Upper lobe of left lung (tissue), 6 donors: ENCODE data around the gene AKT2. TPM values are rescaled to one million over a fixed set of nuclear protein-coding genes. Genes with fewer than 3 reads are reported as not detected.

Experiments used
- ATAC-seq, 2 donors: fragments of 200-7000 bp; cut with Tn5 transposase; one replicate each; pipeline ENCODE4 v1.9.1; 2022; ENCODE audit warnings: mild to moderate bottlenecking in 2 of 2, moderate library complexity in 2 of 2; ENCODE audit not compliant: low FRiP score in 2 of 2
- DNase-seq, 2 donors: peaks; one replicate each; pipeline ENCODE4 v3.0.0-alpha.2; 2019 to 2020
- H3K27ac ChIP-seq, 4 donors: fragments of 200-600 bp; sonication (generic); one replicate each; pipeline ENCODE4 v1.5.1; 2016 to 2019
- H3K27me3 ChIP-seq, 4 donors: fragments of 200-600 bp; sonication (generic); one replicate each; pipeline ENCODE4 v1.5.1; 2017 to 2019
- H3K36me3 ChIP-seq, 4 donors: fragments of 200-600 bp; sonication (generic); one replicate each; pipeline ENCODE4 v1.5.1; 2016 to 2019
- H3K4me1 ChIP-seq, 4 donors: fragments of 200-600 bp; sonication (generic); one replicate each; pipeline ENCODE4 v1.5.1; 2018 to 2019
- H3K4me3 ChIP-seq, 4 donors: fragments of 200-600 bp; sonication (generic); one replicate each; pipeline ENCODE4 v1.5.1; 2017 to 2019; ENCODE audit warnings: mild to moderate bottlenecking in 2 of 4, moderate library complexity in 1 of 4
- H3K9me3 ChIP-seq, 4 donors: fragments of 200-600 bp; sonication (generic); one replicate each; pipeline ENCODE4 v1.5.1; 2018 to 2019
- EP300 ChIP-seq, 4 donors: sonication (generic); formaldehyde crosslinking; IDR thresholded peaks; one replicate each; pipeline ENCODE4 v1.5.1; 2017; ENCODE audit warnings: antibody characterized with exemption in 4 of 4, control low read depth in 2 of 4
- POLR2A ChIP-seq, 4 donors: fragments of 450-650 bp; IDR thresholded peaks; one replicate each; pipeline ENCODE4 v1.5.1; 2016 to 2017; ENCODE audit warnings: antibody characterized with exemption in 4 of 4, mild to moderate bottlenecking in 2 of 4
- POLR2AphosphoS5 ChIP-seq, 2 donors: sonication (generic); formaldehyde crosslinking; IDR thresholded peaks; one replicate each; pipeline ENCODE4 v1.5.1; 2017; ENCODE audit warnings: antibody characterized with exemption in 2 of 2
- WGBS, 2 donors: methylation state at CpG; one replicate each; pipeline ENCODE4 v1.1.5; 2017 to 2018; 5-methylcytosine and 5-hydroxymethylcytosine counted together
- total RNA-seq, 6 donors: library from RNA; depleted of rRNA in 4 of 6; stranded (reverse); fragments of >200 nt in 4 of 6; gene quantifications; one replicate each; pipeline versions ENCODE4 v1.1.0 to v1.2.1, GENCODE V29; 2016 to 2021
- TF ChIP-seq, protein P1 (sequence below), 6 experiments: fragments of 450-650 bp in 4 of 6; fragments of 200-600 bp in 2 of 6; sonication (generic) in 2 of 6; IDR thresholded peaks; one replicate each; pipeline ENCODE4 v1.5.1; 2016 to 2019; ENCODE audit warnings: antibody characterized with exemption in 6 of 6
- donor health status: DM: no; HTN: no; CAD: no; lungs with moderate emphysema.
- donor health status: DM: no; HTN: yes; CAD: no; lungs with severe emphysema.

Gene AKT2
- total RNA-seq, 6 donors from 2014 or later, result 59.7 to 164 (median 105) TPM

DNA sequence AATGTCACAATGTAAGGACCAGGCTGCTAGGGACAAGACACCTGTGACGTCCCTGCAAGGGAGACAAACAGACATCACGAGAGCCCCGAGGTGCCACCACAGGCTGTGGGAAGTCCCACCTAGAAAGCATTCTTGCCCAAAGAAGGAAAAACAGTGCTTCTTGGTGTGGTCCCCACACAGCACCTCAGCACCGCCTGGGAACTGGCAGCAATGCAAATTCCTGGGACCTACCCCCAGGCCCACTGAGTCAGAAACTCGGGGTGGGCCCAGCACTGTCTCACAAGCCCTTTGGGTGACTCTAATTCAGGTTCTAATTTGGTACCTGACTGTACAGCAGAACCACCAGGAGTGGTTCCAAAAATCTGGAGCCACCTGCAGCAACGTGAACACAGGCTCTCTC is 44.8 kb downstream of the AKT2 start:
- no peak for TF ChIP-seq POLR2A (IDR thresholded peaks at IDR 0.05)
- Histone ChIP-seq H3K9me3 (no peaks in the 10 kb centered on the region), H3K36me3 (peaks cover 24 to 68% (median 60%) of the 10 kb centered on the region in 4 donors), H3K27ac (no peak overlapping the region), H3K4me3 (no peak overlapping the region), H3K27me3 (no peaks in the 10 kb centered on the region), H3K4me1 (peaks cover 14 to 18% (median 16%) of the 10 kb centered on the region in 4 donors)
- DNase-seq, result no peak
- WGBS, 2 donors, result 92 to 93% methylated on average over 4 to 6 of the region's 6 CpGs
- ATAC-seq, result no peak

DNA sequence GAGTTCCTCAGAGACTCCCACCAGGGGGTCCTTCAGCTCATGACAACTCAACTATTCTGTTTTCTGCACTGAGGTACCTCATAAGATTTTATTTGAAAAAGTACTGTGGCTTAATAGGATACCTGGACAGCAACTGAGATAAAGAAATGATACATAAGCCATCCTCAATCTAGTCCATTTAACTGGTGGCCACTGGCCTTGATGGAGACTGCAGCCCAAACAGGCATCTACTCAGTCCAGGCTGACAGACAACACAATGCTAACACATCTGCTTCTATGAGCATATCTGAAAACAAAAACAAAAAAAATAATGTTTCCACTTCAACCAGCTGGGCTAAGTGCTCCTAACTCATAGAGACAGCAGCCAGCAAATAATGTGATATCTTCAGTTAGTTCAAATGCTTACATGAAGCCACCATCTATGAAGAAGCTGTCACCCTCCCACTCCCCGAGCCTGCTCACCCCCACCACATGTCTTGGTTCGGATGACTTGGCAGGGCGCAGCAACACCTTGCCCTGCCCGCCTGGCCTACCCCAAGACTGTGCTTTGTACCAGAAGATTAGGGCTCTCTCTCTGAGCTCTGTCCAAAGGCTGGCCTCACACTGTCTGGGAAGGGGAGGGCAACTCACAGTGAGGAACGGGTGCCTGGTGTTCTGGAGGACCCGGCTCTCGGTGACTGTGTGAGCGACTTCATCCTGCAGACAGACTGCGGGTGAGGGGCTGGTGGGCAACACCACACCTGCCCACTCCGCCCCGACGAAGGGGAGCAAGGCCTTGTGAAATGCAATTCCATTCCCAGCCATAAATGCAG is 45.5 kb downstream of the AKT2 start:
- Histone ChIP-seq H3K36me3 (peaks cover 25 to 75% (median 68%) of the 10 kb centered on the region in 4 donors), H3K27ac (no peak overlapping the region), H3K4me1 (peaks cover 10 to 14% (median 13%) of the 10 kb centered on the region in 4 donors), H3K4me3 (no peak overlapping the region), H3K9me3 (no peaks in the 10 kb centered on the region), H3K27me3 (no peaks in the 10 kb centered on the region)
- WGBS, 2 donors, result 94% methylated on average over 8 to 9 of the region's 12 CpGs
- ATAC-seq (no peak), DNase-seq (no peak)
- no peak for TF ChIP-seq POLR2AphosphoS5 (IDR thresholded peaks at IDR 0.05)
- TF ChIP-seq, protein P1, sequence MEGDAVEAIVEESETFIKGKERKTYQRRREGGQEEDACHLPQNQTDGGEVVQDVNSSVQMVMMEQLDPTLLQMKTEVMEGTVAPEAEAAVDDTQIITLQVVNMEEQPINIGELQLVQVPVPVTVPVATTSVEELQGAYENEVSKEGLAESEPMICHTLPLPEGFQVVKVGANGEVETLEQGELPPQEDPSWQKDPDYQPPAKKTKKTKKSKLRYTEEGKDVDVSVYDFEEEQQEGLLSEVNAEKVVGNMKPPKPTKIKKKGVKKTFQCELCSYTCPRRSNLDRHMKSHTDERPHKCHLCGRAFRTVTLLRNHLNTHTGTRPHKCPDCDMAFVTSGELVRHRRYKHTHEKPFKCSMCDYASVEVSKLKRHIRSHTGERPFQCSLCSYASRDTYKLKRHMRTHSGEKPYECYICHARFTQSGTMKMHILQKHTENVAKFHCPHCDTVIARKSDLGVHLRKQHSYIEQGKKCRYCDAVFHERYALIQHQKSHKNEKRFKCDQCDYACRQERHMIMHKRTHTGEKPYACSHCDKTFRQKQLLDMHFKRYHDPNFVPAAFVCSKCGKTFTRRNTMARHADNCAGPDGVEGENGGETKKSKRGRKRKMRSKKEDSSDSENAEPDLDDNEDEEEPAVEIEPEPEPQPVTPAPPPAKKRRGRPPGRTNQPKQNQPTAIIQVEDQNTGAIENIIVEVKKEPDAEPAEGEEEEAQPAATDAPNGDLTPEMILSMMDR (IDR thresholded peaks at IDR 0.05), result no peak
- TF ChIP-seq EP300 (IDR thresholded peaks at IDR 0.05), result no peak
- no peak for TF ChIP-seq POLR2A (IDR thresholded peaks at IDR 0.05)

DNA sequence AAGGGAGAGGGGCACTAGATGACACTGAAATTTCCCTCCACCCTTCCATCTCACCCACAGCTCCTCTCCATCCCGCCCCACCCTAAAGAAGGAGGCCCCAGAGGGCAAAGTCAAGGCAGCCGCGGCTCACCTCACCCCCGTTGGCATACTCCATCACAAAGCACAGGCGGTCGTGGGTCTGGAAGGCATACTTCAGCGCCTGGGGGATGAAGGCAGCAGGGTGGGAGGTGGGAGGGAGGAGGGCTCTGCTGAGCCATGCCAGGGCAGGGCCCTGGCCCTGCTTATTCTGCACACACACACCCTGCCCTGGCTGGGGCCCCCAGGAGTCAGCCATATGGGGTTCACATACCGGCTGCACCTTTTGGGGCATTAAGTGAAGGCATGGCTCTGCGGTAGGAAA is 46.4 kb downstream of the AKT2 start:
- peaks cover 25 to 84% (median 75%) of the 10 kb centered on the region in 4 donors for H3K36me3 ChIP-seq
- peaks cover 10 to 14% (median 13%) of the 10 kb centered on the region in 4 donors for H3K4me1 ChIP-seq
- H3K4me3 ChIP-seq, result no peak overlapping the region
- no peak for DNase-seq
- no peak for ATAC-seq
- H3K9me3 ChIP-seq, result no peaks in the 10 kb centered on the region
- H3K27me3 ChIP-seq, result no peaks in the 10 kb centered on the region
- TF ChIP-seq, protein P1 (IDR thresholded peaks at IDR 0.05), result no peak
- TF ChIP-seq POLR2A (IDR thresholded peaks at IDR 0.05) (no peak), POLR2AphosphoS5 (IDR thresholded peaks at IDR 0.05) (no peak), EP300 (IDR thresholded peaks at IDR 0.05) (no peak)
- WGBS, 2 donors, result 92 to 93% methylated on average over 8 to 9 of the region's 9 CpGs
- no peak overlapping the region for H3K27ac ChIP-seq

DNA sequence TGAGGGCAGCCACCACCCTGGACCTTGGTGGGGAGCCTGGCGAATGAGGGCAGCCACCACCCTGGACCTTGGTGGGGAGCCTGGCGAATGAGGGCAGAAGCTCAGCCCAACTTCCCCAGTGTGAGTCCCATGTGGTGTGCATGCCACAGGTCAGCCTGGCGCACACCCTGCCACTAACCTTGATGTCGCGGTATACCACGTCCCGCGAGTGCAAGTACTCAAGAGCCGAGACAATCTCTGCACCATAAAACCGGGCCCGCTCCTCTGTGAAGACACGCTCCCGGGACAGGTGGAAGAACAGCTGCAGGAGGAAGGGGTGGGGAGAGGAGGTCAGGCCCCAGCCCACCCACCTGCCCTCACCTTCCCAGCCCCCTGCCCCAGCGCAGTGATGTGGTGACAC is 47.4 kb downstream of the AKT2 start:
- Histone ChIP-seq H3K4me1 (peaks cover 8 to 11% (median 10%) of the 10 kb centered on the region in 4 donors), H3K27me3 (no peaks in the 10 kb centered on the region), H3K9me3 (no peaks in the 10 kb centered on the region), H3K36me3 (peaks cover 25 to 94% (median 85%) of the 10 kb centered on the region in 4 donors), H3K27ac (no peak overlapping the region), H3K4me3 (no peak overlapping the region)
- TF ChIP-seq EP300 (IDR thresholded peaks at IDR 0.05) (no peak), POLR2A (IDR thresholded peaks at IDR 0.05) (no peak), POLR2AphosphoS5 (IDR thresholded peaks at IDR 0.05) (no peak)
- TF ChIP-seq, protein P1 (IDR thresholded peaks at IDR 0.05), result no peak
- 97 to 99% methylated on average over 12 of the region's 14 CpGs for WGBS, 2 donors
- ATAC-seq, result no peak
- DNase-seq, result no peak

DNA sequence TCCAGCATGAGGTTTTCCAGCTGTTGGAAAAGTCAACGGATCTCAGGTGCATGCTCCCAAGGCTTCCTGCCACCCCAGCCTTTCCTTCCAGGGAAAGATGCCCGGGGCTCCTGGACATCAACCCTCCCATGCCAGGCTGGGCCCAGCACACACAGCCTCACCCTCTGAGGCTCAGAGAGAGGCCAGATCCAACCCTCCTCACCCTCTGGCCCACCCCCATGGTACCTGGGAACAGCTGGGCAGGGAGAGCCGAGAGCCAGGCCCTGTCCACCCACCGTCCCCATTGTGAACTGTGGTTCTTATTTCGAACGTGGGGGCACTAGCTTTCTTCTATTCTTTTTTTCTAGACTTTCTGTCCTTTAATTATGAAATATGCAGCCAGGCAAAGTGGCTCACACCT is 48.8 kb downstream of the AKT2 start:
- Histone ChIP-seq H3K36me3 (peaks cover 25 to 88% (median 80%) of the 10 kb centered on the region in 4 donors), H3K27ac (no peak overlapping the region), H3K27me3 (no peaks in the 10 kb centered on the region), H3K9me3 (no peaks in the 10 kb centered on the region), H3K4me1 (peaks cover 7 to 11% (median 11%) of the 10 kb centered on the region in 4 donors), H3K4me3 (no peak overlapping the region)
- 91 to 98% methylated on average over 4 to 6 of the region's 6 CpGs for WGBS, 2 donors
- DNase-seq (no peak), ATAC-seq (no peak)
- TF ChIP-seq EP300 (IDR thresholded peaks at IDR 0.05), result no peak
- TF ChIP-seq POLR2A (IDR thresholded peaks at IDR 0.05), result no peak
- TF ChIP-seq, protein P1 (IDR thresholded peaks at IDR 0.05), result no peak
- no peak for TF ChIP-seq POLR2AphosphoS5 (IDR thresholded peaks at IDR 0.05)
